Right atrium auricular region (tissue), 2 donors: ENCODE data around the gene NBPF1. TPM values are rescaled to one million over a fixed set of nuclear protein-coding genes. Genes with fewer than 3 reads are reported as not detected.
"Not testable (repeated sequence)": the region's sequence is repeated elsewhere in the genome, so short reads cannot be mapped to it uniquely, and the experiment has no call there.

Experiments
- DNase-seq: peaks from one replicate; pipeline ENCODE4 v3.0.0-alpha.2; 2019; ENCODE audit warnings: low spot score
- H3K27ac ChIP-seq, 2 donors: fragments of 200-600 bp; sonication (generic); 1 replicate in 1 of 2; 2 replicates in 1 of 2; pipeline ENCODE4 v1.5.1; 2016 to 2019
- H3K27me3 ChIP-seq, 2 donors: fragments of 200-600 bp; sonication (generic); one replicate each; pipeline versions ENCODE4 v1.5.1 to v1.6.0; 2017 to 2019
- H3K36me3 ChIP-seq: fragments of 200-600 bp; sonication (generic); one replicate; pipeline ENCODE4 v1.5.1; 2016
- H3K4me1 ChIP-seq, 2 donors: fragments of 200-600 bp; sonication (generic); one replicate each; pipeline versions ENCODE4 v1.5.1 to v1.6.0; 2017 to 2019
- H3K4me3 ChIP-seq, 2 donors: fragments of 200-600 bp; sonication (generic); 1 replicate in 1 of 2; 2 replicates in 1 of 2; pipeline ENCODE4 v1.5.1; 2017 to 2019; ENCODE audit warnings: mild to moderate bottlenecking in 1 of 2, moderate library complexity in 1 of 2
- H3K9me3 ChIP-seq, 2 donors: fragments of 200-600 bp; sonication (generic); one replicate each; pipeline ENCODE4 v1.5.1; 2019
- CTCF ChIP-seq, 2 donors: fragments of 200-600 bp; sonication (generic); IDR thresholded peaks; one replicate each; pipeline ENCODE4 v1.5.1; 2019; ENCODE audit warnings: antibody characterized with exemption in 2 of 2
- total RNA-seq, 2 donors: library from RNA; depleted of rRNA; stranded (reverse); fragments of >200 nt; gene quantifications; one replicate each; pipeline ENCODE4 v1.1.0, GENCODE V29; 2016

The NBPF1 gene
- total RNA-seq, 2 donors from 2014 or later = 15.1 to 20.0 TPM

GRCh38 chr1:16628361-16629111 lies 15.2 kb upstream of the NBPF1 start:
- Histone ChIP-seq H3K4me1 (no peaks in the 10 kb centered on the region), H3K9me3 (no peaks in the 10 kb centered on the region), H3K27ac (no peak overlapping the region), H3K4me3 (no peak overlapping the region), H3K27me3 (no peaks in the 10 kb centered on the region), H3K36me3 (peaks cover 94% of the 10 kb centered on the region)
- no peak for TF ChIP-seq CTCF (IDR thresholded peaks at IDR 0.05)
- DNase-seq = peak; percentile 59

GRCh38 chr1:16626409-16626983 lies 13.1 kb upstream of the NBPF1 start:
- DNase-seq, H3K27ac ChIP-seq, H3K27me3 ChIP-seq, H3K9me3 ChIP-seq, H3K4me1 ChIP-seq, H3K4me3 ChIP-seq: not testable (repeated sequence)
- peaks cover 88% of the 10 kb centered on the region for H3K36me3 ChIP-seq

GRCh38 chr1:16625497-16626408 lies 12.4 kb upstream of the NBPF1 start:
- Histone ChIP-seq H3K27me3 (no peaks in the 10 kb centered on the region), H3K4me1 (no peaks in the 10 kb centered on the region), H3K36me3 (peaks cover 81% of the 10 kb centered on the region), H3K9me3 (no peaks in the 10 kb centered on the region), H3K27ac (no peak overlapping the region), H3K4me3 (no peak overlapping the region)
- DNase-seq = no peak
- TF ChIP-seq CTCF (IDR thresholded peaks at IDR 0.05) = no peak

- not testable (repeated sequence) for H3K27me3 ChIP-seq, H3K9me3 ChIP-seq, H3K4me3 ChIP-seq, DNase-seq, H3K4me1 ChIP-seq, H3K27ac ChIP-seq
- H3K36me3 ChIP-seq = peaks cover 66% of the 10 kb centered on the region
Measured at GRCh38 chr1:16623812-16624719, 10.7 kb upstream of the NBPF1 start.

GRCh38 chr1:16623337-16623736 lies 10.0 kb upstream of the NBPF1 start:
- not testable (repeated sequence) for DNase-seq, H3K27ac ChIP-seq
- peaks cover 64% of the 10 kb centered on the region for H3K36me3 ChIP-seq

GRCh38 chr1:16621681-16622315 lies 8.4 kb upstream of the NBPF1 start:
- not testable (repeated sequence) for H3K4me1 ChIP-seq, H3K27ac ChIP-seq, H3K9me3 ChIP-seq, H3K4me3 ChIP-seq, H3K27me3 ChIP-seq, DNase-seq
- H3K36me3 ChIP-seq = peaks cover 54% of the 10 kb centered on the region

More at GRCh38 chr1:16623337-16623736, 10.0 kb upstream of the NBPF1 start:
- not testable (repeated sequence) for H3K27me3 ChIP-seq, H3K4me3 ChIP-seq, H3K9me3 ChIP-seq, H3K4me1 ChIP-seq

- TF ChIP-seq CTCF (IDR thresholded peaks at IDR 0.05) = peak in 1 of 2 donors; percentile 52
- no peaks in the 10 kb centered on the region for H3K9me3 ChIP-seq
- H3K36me3 ChIP-seq = peaks cover 50% of the 10 kb centered on the region
- no peaks in the 10 kb centered on the region for H3K4me1 ChIP-seq
- no peak for DNase-seq
- no peak overlapping the region for H3K27ac ChIP-seq
- H3K27me3 ChIP-seq = no peaks in the 10 kb centered on the region
- no peak overlapping the region for H3K4me3 ChIP-seq
Measured at GRCh38 chr1:16621300-16621658, 7.9 kb upstream of the NBPF1 start.

GRCh38 chr1:16619803-16620501 lies 6.6 kb upstream of the NBPF1 start:
- peak; percentile 61 for DNase-seq
- H3K4me3 ChIP-seq, H3K9me3 ChIP-seq, H3K4me1 ChIP-seq, H3K27ac ChIP-seq, H3K27me3 ChIP-seq: not testable (repeated sequence)
- H3K36me3 ChIP-seq = peaks cover 36% of the 10 kb centered on the region
